Stimulated activated CD4-positive, alpha-beta T cell treated with anti-CD3 and anti-CD28 coated beads, TNF-alpha, amount 100 ng/mL, for 1 hour (primary cell): ENCODE measurements around the gene PAQR5.
"Not testable (repeated sequence)": the region's sequence is repeated elsewhere in the genome, so short reads cannot be mapped to it uniquely, and the experiment has no call there.

Source experiments
- DNase-seq, 3 donors: peaks; one replicate each; pipeline ENCODE4 v3.0.0-alpha.2; 2020; ENCODE audit warnings: low read depth in 3 of 3, low spot score in 1 of 3

PAQR5 gene

GRCh38 chr15:69292826-69293420 is 5.8 kb upstream of the PAQR5 start:
- DNase-seq, result no peak

DNA sequence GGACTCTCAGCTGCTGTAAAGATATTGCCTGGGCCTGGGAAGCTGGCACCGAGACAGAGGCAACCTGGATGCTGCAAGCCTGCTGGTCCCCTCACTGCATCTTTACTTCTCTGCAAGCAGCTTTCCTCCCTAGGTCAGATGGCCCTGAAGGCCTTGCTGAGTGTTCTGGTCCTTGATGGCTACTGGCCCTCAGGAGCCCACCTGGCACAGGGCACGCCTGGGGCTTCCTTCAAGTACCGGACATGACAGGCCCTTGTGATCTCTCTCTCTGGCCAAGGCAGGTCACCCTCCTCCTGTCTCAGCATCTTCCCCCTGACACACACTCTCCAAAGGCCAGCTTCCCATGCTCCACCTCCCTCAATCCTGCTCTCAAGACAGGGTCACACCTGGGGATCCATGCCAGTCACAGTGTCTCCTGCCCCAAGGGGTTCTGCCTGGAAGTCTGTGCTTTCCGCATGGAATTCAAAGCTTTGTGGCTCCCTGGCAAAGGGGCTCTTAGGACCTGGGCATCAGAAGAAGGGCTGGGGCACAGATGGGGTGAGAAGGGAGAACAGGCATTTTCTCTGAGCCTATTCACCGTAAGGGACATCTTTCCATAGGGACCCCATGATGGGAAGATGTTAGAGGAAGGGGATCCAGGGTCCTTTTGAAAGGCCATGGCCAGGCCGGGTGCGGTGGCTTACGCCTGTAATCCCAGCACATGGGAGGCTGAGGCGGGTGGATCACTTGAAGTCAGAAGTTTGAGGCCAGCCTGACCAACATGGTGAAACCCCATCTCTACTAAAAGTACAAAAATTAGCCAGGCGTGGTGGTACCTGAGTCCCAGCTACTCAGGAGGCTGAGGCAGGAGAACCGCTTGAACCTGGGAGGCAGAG is 4.7 kb upstream of the PAQR5 start:
- no peak for DNase-seq

DNA sequence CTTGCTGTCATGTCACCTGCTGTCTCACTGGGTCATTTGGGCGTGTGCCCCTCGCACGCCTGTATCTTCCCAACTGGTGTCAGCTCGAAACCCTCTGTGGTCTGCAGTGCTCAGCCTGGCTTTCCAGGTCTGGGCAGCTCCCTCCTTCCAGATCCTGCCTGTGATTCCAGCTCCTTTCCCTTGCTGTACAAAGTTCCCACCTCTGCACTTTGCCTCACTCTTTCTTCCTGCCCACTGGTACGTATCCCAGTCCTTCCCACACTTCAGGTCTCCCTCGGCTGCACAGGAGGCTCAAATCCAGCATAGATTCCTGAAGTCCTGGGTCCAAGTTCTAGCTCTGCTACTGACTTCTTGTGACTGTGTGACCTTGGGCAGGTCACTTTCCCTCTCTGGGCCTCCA is 2.1 kb upstream of the PAQR5 start:
- DNase-seq, result no peak

DNA sequence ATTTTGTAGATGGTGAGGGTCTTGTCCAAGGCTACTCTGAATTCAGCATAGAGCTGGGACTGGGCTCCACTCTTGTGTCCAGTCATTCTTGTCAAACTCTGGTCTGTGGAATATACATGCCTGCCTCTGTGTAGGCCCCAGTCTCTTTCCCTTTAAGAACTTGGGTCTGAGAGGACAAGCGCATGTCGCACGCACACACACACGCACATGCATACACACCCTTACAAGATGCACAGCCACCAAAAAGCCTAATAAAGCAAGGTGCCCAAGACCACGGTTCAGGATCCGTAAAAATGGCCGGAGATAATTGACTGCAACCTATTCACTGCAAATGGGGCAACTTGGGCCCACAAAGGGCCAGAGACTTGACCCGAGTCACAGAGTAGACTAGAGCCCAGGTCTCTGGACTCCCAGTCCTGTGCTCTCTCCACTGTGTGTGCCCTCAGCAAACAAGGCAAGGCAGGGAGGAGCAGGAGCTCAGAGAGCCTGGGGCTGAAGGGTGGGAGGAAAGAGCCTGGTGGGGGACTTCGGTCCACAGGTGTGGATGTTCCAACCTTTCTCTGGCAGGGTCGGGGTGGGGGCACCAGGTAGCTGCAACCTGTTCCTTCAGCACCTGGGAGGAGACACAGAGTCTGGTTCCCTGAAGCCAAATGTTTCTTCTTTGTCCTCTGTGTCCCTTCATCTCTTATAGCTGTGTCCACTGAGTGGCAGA is 914 bp upstream of the PAQR5 start:
- no peak for DNase-seq

DNA sequence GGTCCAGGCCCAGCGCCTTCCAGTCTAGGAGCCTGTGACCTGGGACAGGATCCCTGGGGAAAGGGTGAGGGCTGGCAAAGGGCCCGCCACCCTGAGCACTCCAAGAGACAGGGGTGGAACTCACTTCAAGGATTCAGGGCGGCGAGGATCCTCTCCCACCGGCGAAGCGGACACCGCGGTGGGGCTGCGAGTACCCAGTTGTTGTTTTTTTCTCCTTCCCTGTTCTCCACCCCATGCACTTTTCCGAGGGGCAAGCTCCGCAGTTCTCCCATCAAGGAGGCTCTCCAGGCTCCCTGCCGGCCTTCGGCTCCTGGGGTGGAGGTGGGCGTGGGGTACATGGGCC is 387 bp upstream of the PAQR5 start:
- no peak for DNase-seq

- no peak for DNase-seq
Observed at GRCh38 chr15:69299451-69299886, 757 bp downstream of the PAQR5 start.

- no peak for DNase-seq
Observed at GRCh38 chr15:69299943-69300588, 1.4 kb downstream of the PAQR5 start.

DNA sequence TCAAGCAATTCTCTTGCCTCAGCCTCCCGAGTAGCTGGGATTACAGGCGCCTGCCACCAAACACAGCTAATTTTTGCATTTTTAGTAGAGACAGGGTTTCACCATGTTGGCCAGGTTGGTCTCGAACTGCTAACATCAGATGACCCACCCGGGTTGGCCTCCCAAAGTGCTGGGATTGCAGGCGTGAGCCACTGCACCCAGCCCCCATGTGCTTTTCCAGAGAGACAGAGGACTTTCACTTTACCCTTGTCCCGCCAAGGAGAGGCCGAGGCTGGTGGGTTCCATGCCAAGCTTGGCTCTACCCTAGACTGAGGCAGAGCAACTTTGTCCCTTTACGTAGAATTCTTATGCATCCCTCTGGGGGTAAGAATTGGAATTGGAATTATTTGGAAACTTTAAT is 2.4 kb downstream of the PAQR5 start:
- not testable (repeated sequence) for DNase-seq

DNA sequence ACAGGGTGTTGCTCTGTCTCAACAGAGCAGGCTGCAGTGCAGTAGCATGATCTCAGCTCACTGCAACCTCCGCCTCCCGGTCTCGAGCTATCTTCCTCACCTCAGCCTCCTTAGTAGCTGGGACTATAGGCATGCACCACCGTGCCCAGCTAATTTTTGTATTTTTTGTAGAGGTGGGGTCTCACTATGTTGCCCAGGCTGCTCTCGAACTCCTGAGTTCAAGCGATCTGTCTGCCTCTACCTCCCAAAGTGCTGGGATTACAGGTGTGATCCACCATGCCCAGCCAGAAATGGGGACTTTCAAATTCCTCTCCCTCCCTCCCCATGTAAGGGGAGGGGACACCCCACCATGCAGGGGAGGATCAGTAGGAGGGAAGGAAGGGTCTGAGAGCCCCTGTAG is 3.4 kb downstream of the PAQR5 start:
- not testable (repeated sequence) for DNase-seq

DNA sequence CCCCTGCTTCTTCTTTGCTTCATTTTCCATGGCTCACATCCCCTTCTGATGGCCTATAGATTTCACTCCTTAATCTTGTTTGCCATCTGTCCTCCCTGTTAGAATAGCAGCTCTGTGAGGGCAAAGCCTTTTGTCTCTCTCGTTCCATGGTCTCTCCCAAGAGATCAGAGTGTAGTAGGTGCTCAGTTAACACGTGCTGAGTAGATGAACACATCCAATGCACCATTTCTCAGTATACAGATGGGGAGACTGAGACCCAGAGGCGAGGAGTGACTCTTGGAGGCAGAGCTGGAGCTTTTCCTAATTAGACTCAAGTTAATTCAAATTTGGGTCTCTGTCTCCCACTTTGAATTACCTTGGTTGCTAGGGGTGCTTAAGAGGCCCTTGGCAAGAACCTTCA is 4.2 kb downstream of the PAQR5 start:
- DNase-seq, result no peak

- no peak for DNase-seq
Observed at GRCh38 chr15:69303337-69304181, 4.8 kb downstream of the PAQR5 start.

GRCh38 chr15:69304182-69304545 is 5.5 kb downstream of the PAQR5 start:
- DNase-seq, result no peak

DNA sequence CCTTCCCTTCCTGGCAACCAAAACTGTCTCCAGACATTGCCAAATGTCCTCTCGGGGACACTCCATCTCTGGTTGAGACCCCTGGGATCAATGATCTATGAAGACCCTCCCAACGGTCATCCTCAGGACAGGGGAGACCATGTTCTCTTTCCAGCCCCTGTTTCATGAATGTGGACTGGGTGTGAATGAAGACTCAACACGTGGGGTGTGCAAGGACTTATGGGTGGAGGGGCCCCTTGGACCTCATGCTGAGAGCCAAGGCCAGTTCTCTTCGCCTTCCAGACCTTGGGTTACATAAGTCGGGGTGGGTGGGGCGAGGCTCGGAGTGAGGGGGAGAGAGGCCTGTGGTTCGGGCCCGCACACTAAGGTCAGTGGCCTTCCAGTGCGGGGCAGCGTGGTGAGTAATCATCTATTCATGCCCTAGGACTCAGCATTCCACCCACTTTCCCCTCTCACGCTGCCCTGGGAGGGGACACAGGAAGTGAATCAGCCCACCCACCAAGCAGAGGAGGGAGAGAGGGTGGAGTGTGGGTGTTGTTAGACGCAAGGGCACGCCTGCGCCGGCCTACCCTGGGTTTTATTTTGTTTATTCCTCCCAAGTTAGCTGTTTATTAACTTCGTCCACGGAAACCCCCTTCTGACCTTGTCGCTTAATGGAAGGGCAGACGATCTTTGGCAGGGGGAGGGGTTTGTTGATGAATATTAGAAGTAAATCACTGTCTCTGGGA is 6.7 kb downstream of the PAQR5 start:
- DNase-seq, result no peak

GRCh38 chr15:69305933-69306568 is 7.3 kb downstream of the PAQR5 start:
- no peak for DNase-seq

DNA sequence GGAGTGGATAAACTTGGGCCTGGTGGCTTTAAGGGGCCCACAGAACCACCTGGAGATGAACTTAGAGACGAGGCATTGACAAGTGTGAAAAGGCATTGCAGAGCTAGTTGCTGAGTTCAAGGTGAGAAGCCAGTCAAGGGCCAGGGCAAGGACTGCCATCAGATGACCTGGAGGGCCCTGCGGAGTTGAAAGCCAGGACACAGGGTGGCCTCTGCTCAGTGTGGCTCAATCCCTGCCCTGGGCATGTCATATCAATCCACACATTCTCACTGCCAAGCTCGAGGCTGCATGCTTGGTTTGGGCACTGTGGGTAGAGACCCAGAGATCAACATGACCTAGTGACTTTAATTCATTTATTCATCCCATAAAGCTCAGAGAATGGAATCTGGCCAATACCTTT is 9.2 kb downstream of the PAQR5 start:
- DNase-seq, result no peak

- no peak for DNase-seq
Observed at GRCh38 chr15:69308949-69309348, 10.2 kb downstream of the PAQR5 start.

DNA sequence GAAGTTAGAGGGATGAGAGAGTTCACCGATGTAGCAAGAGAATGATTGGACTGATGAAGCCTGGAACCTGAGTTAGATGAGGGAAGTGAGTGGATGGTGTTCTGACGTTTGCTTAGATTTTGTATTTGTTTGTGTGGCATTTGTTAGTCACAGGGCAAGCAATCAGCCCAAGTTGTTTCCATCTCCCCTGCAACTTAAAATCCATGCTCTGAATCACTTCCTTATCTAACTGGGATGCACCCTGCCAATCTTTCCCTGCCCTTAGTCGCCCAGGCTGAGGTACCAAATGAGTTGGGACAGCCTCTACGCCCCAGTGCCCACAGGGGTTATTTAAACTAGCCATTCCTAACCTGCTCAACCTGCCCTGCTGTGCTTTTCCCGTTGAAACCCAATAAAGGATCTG is 12.6 kb downstream of the PAQR5 start:
- DNase-seq, result no peak

GRCh38 chr15:69313432-69314000 is 14.8 kb downstream of the PAQR5 start:
- DNase-seq, result no peak

DNA sequence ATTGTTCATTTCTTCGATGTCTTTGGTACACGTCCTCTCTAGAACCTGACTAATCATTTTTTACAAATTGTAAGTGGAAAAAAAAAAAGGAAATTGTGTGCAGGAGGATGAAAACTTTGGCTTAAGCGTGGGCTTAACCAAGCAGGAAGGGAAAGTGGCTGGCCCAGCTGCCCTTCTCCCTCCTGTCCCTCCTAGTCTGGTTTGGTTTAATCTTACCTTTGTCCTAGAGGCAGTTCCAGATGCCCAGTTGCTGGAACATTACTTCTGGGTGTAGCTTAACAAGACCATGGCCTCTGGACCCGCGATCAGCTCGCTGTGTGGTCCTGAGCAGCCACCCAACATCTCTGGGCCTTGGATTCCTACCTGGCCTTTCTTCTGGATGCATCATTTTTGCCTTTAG is 15.4 kb downstream of the PAQR5 start:
- DNase-seq, result no peak
